Liver (tissue), 3 donors: ENCODE results near the gene DNAL4.

Experiments
- SP1 ChIP-seq: IDR thresholded peaks from 2 replicates; pipeline ENCODE4 v1.6.1; 2018; ENCODE audit warnings: antibody characterized with exemption, mild to moderate bottlenecking
- TF ChIP-seq, protein P1 (sequence below): fragments of 150-350 bp; IDR thresholded peaks from 2 replicates; pipeline ENCODE4 v1.5.1; 2017; ENCODE audit warnings: improper control_type of control experiment, low read depth, low read length; ENCODE audit not compliant: missing input control
- donor health status: healthy.
- donor health status: healthy.

DNA sequence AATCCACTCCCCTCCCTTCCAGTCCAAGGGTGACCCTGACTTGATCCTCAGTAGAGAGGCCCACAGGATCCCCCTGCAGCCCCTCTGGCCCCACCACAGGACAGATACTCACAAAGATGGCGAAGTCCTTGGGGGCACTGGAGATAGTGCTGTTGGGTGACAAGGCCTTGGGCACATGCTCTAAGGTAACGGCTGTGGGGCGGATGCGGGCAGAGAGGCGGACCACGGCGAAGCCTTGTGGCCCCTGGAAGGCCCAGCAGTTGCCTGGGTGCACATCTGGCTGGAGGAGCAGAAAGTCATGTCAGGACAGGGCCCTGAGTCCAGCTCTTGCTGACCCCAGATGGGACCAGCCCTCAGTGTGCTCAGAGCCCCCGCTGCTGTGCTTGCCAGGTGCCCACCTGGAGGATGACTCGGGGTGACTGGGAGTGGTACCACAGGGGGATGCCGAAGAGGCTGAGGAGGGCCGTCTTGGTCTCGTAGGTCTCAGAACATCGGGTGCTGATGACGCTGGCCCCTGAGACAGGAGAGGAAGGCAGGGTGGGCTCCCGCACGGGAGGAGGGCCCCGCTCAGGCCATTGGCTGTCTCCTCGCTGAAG is 55.4 kb downstream of the DNAL4 start:
- no peak for TF ChIP-seq SP1
- TF ChIP-seq, protein P1, sequence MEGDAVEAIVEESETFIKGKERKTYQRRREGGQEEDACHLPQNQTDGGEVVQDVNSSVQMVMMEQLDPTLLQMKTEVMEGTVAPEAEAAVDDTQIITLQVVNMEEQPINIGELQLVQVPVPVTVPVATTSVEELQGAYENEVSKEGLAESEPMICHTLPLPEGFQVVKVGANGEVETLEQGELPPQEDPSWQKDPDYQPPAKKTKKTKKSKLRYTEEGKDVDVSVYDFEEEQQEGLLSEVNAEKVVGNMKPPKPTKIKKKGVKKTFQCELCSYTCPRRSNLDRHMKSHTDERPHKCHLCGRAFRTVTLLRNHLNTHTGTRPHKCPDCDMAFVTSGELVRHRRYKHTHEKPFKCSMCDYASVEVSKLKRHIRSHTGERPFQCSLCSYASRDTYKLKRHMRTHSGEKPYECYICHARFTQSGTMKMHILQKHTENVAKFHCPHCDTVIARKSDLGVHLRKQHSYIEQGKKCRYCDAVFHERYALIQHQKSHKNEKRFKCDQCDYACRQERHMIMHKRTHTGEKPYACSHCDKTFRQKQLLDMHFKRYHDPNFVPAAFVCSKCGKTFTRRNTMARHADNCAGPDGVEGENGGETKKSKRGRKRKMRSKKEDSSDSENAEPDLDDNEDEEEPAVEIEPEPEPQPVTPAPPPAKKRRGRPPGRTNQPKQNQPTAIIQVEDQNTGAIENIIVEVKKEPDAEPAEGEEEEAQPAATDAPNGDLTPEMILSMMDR: no peak
